Measurements from ENCODE around the gene FANCC. TPM values are rescaled to one million over a fixed set of nuclear protein-coding genes. Genes with fewer than 3 reads are reported as not detected.

FANCC gene
- total RNA-seq, 1 experiment from 2014 or later = 19.4 TPM

DNA sequence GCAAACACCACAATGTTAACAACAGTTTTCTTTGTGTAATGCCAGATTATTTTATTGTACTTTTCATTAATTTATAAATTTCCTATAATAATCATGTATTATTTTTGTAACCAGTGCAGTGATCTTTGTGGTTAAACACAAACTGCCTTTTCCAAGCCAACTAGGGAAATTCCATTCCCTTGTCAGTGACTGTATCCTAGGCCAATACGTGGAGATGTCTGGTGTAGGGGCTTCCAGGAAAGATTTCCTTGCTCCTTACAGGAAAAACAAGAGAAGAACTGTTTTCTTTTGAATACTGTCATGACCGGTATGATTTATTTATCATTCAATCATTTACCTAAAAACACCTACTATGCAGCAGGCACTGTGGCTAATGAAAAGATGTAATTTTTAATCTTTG, 31.4 kb downstream of the FANCC start:
- no peaks in the 10 kb centered on the region for H3K27me3 ChIP-seq (ENCODE audit: insufficient read depth, low read length)
- H3K27ac ChIP-seq (ENCODE audit: low read depth, low read length) = no peak overlapping the region

DNA sequence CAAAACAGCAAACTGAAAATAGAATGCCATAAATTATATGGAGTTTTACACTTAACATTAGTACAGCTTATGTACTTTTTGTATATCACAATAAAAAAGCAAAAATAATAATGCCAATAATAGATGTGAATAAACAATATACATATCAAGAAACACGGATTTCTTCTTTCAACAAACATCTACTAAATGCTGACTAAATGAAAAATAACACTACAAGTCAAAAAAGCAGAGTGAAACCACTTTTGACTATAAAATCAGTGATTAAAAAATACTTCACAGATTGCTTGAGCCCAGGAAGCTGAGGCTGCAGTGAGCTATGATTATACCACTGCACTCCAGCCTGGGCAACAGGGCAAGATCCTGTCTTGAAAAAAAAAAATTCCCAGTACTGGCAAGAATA, 32.2 kb downstream of the FANCC start:
- H3K4me3 ChIP-seq (replicated peaks in 1 of 2; ENCODE audit: low read depth in 1 of 2, low read length in 2 of 2) = no peak overlapping the region
- ATAC-seq = no peak
- no TSS peak for BruUV-seq (replicated peaks)
- H3K9me2 ChIP-seq (ENCODE audit: insufficient read depth) = no peaks in the 10 kb centered on the region
- intact Hi-C loops (cut with micrococcal nuclease) = no loop called here
- ChIA-PET CTCF (no interaction called here), POLR2A (no interaction called here), RAD21 (ENCODE audit: low non-redundant PET in 1 of 2, low total read pairs in 2 of 2, uncharacterized antibody in 2 of 2, unreplicated experiment in 2 of 2) (no interaction called here)
- H3K9me3 ChIP-seq (ENCODE audit: control insufficient read depth in 1 of 2, insufficient read depth in 1 of 2, low read depth in 1 of 2, low read length in 2 of 2) = no peaks in the 10 kb centered on the region
- H3K27ac ChIP-seq (ENCODE audit: low read depth, low read length) = no peak overlapping the region
- peaks cover 5% of the 10 kb centered on the region; the same call in 1 of the 2 replicates for H3K79me2 ChIP-seq (ENCODE audit: insufficient read depth, low read length)
- no peak for DNase-seq (ENCODE audit: low read depth, low spot score)
- no peaks in the 10 kb centered on the region for H3K36me3 ChIP-seq (ENCODE audit: control insufficient read depth in 1 of 2, insufficient read depth in 2 of 2, low read length in 2 of 2)
- H3K4me2 ChIP-seq (ENCODE audit: low read length) = no peak overlapping the region
- H4K20me1 ChIP-seq (ENCODE audit: insufficient read depth) = no peaks in the 10 kb centered on the region
- peaks cover 4 to 9% of the 10 kb centered on the region in 2 experiments; a peak in 3 of 4 replicates for H3K4me1 ChIP-seq (ENCODE audit: control insufficient read depth in 1 of 2, insufficient read depth in 2 of 2, low read length in 2 of 2)
- no peak overlapping the region for H3K9ac ChIP-seq (ENCODE audit: low read length)
- H2AFZ ChIP-seq (ENCODE audit: low read depth, low read length, poor library complexity, severe bottlenecking) = no peak overlapping the region
- no peaks in the 10 kb centered on the region for H3K27me3 ChIP-seq (ENCODE audit: insufficient read depth, low read length)
- TF ChIP-seq ZBTB33 (IDR thresholded peaks at IDR 0.05; ENCODE audit: extremely low read depth, insufficient replicate concordance, low read length) = no peak
- no peak for TF ChIP-seq ELF1 (IDR thresholded peaks at IDR 0.05; ENCODE audit: borderline replicate concordance, low read depth)
- TF ChIP-seq POLR2AphosphoS5 (IDR thresholded peaks at IDR 0.05; ENCODE audit: low read depth, low read length) = no peak
- no peak for TF ChIP-seq FOSL1 (IDR thresholded peaks at IDR 0.05; ENCODE audit: low read depth)
- TF ChIP-seq, protein P1, sequence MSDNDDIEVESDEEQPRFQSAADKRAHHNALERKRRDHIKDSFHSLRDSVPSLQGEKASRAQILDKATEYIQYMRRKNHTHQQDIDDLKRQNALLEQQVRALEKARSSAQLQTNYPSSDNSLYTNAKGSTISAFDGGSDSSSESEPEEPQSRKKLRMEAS (IDR thresholded peaks at IDR 0.05) = no peak
- TF ChIP-seq ATF3 (IDR thresholded peaks at IDR 0.05) = no peak
- no peak for TF ChIP-seq CEBPB (IDR thresholded peaks at IDR 0.05; ENCODE audit: low read depth)
- no peak for TF ChIP-seq SP1 (IDR thresholded peaks at IDR 0.05; ENCODE audit: low read depth)
- TF ChIP-seq EZH2 (IDR thresholded peaks at IDR 0.05) = no peak
- no peak for TF ChIP-seq ZNF274 (IDR thresholded peaks at IDR 0.05; ENCODE audit: low read depth, low read length)
- TF ChIP-seq CBX3 (IDR thresholded peaks at IDR 0.05; ENCODE audit: low read depth) = no peak
- no peak for TF ChIP-seq SRF (IDR thresholded peaks at IDR 0.05; ENCODE audit: low read depth)
- TF ChIP-seq EGR1 (IDR thresholded peaks at IDR 0.05; ENCODE audit: low read depth) = no peak
- no peak for TF ChIP-seq JUND (IDR thresholded peaks at IDR 0.05)
- no peak for TF ChIP-seq SIN3A (IDR thresholded peaks at IDR 0.05; ENCODE audit: low read depth)
- TF ChIP-seq YY1 (IDR thresholded peaks at IDR 0.05; ENCODE audit: extremely low read depth, insufficient replicate concordance, low read depth, low read length) = no peak
- TF ChIP-seq POLR2A (IDR thresholded peaks at IDR 0.05; ENCODE audit: borderline replicate concordance, extremely low read depth, insufficient read depth, insufficient read length) = no peak

More for the DNA sequence above, 31.4 kb downstream of the FANCC start:
- Histone ChIP-seq H3K9me2 (ENCODE audit: insufficient read depth) (no peaks in the 10 kb centered on the region), H3K36me3 (ENCODE audit: control insufficient read depth in 1 of 2, insufficient read depth in 2 of 2, low read length in 2 of 2) (no peaks in the 10 kb centered on the region), H3K4me1 (ENCODE audit: control insufficient read depth in 1 of 2, insufficient read depth in 2 of 2, low read length in 2 of 2) (peaks cover 4 to 9% of the 10 kb centered on the region in 2 experiments; a peak in 3 of 4 replicates), H2AFZ (ENCODE audit: low read depth, low read length, poor library complexity, severe bottlenecking) (no peak overlapping the region), H3K9ac (ENCODE audit: low read length) (no peak overlapping the region), H3K4me3 (replicated peaks in 1 of 2; ENCODE audit: low read depth in 1 of 2, low read length in 2 of 2) (no peak overlapping the region), H3K9me3 (ENCODE audit: control insufficient read depth in 1 of 2, insufficient read depth in 1 of 2, low read depth in 1 of 2, low read length in 2 of 2) (no peaks in the 10 kb centered on the region), H4K20me1 (ENCODE audit: insufficient read depth) (no peaks in the 10 kb centered on the region), H3K79me2 (ENCODE audit: insufficient read depth, low read length) (peaks cover 5% of the 10 kb centered on the region; the same call in 1 of the 2 replicates), H3K4me2 (ENCODE audit: low read length) (no peak overlapping the region)
- intact Hi-C loops (cut with micrococcal nuclease) = no loop called here
- DNase-seq (ENCODE audit: low read depth, low spot score) (no peak), ATAC-seq (no peak)
- TF ChIP-seq SRF (IDR thresholded peaks at IDR 0.05; ENCODE audit: low read depth) (no peak), CBX3 (IDR thresholded peaks at IDR 0.05; ENCODE audit: low read depth) (no peak), ZNF274 (IDR thresholded peaks at IDR 0.05; ENCODE audit: low read depth, low read length) (no peak), JUND (IDR thresholded peaks at IDR 0.05) (no peak), POLR2AphosphoS5 (IDR thresholded peaks at IDR 0.05; ENCODE audit: low read depth, low read length) (no peak), TCF7L2 (IDR thresholded peaks at IDR 0.05; ENCODE audit: borderline replicate concordance, extremely low read depth, insufficient read depth, insufficient read length) (no peak), FOSL1 (IDR thresholded peaks at IDR 0.05; ENCODE audit: low read depth) (no peak)
- ChIA-PET CTCF (no interaction called here), RAD21 (ENCODE audit: low non-redundant PET in 1 of 2, low total read pairs in 2 of 2, uncharacterized antibody in 2 of 2, unreplicated experiment in 2 of 2) (no interaction called here), POLR2A (no interaction called here)
- BruUV-seq (replicated peaks) = no TSS peak
